ENCODE results near the gene ABCA1.

ABCA1 gene

GRCh38 chr9:104780796-104781395 is 147.1 kb downstream of the ABCA1 start:
- no peaks in the 10 kb centered on the region for H4K20me1 ChIP-seq (ENCODE audit: insufficient read depth, low read length)
- no peaks in the 10 kb centered on the region for H3F3A ChIP-seq (ENCODE audit: insufficient read depth, low read length)
- H3K79me2 ChIP-seq (ENCODE audit: insufficient read depth, low read length): no peaks in the 10 kb centered on the region
- peaks cover 14% of the 10 kb centered on the region for H3K4me1 ChIP-seq (ENCODE audit: insufficient read depth, low read length, severe bottlenecking)
- H3K9me3 ChIP-seq (ENCODE audit: low read length): no peaks in the 10 kb centered on the region
- H3K27ac ChIP-seq (ENCODE audit: low read depth, low read length, poor library complexity, severe bottlenecking): no peak overlapping the region
- H3K4me3 ChIP-seq (ENCODE audit: low read depth, low read length, poor library complexity, severe bottlenecking): no peak overlapping the region
- H3K36me3 ChIP-seq (ENCODE audit: insufficient read depth, low read length): peaks cover 7% of the 10 kb centered on the region
- H2AFZ ChIP-seq (ENCODE audit: low read length): no peak overlapping the region
- no peak overlapping the region for H3K9ac ChIP-seq (ENCODE audit: low read length)
- no peaks in the 10 kb centered on the region for H3K27me3 ChIP-seq (ENCODE audit: insufficient read depth, low read length)
- H3K4me2 ChIP-seq (ENCODE audit: low read length): no peak overlapping the region
- TF ChIP-seq, protein P1, sequence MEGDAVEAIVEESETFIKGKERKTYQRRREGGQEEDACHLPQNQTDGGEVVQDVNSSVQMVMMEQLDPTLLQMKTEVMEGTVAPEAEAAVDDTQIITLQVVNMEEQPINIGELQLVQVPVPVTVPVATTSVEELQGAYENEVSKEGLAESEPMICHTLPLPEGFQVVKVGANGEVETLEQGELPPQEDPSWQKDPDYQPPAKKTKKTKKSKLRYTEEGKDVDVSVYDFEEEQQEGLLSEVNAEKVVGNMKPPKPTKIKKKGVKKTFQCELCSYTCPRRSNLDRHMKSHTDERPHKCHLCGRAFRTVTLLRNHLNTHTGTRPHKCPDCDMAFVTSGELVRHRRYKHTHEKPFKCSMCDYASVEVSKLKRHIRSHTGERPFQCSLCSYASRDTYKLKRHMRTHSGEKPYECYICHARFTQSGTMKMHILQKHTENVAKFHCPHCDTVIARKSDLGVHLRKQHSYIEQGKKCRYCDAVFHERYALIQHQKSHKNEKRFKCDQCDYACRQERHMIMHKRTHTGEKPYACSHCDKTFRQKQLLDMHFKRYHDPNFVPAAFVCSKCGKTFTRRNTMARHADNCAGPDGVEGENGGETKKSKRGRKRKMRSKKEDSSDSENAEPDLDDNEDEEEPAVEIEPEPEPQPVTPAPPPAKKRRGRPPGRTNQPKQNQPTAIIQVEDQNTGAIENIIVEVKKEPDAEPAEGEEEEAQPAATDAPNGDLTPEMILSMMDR (IDR thresholded peaks at IDR 0.05; ENCODE audit: low read length): peak; percentile 65
- TF ChIP-seq EZH2 (IDR thresholded peaks at IDR 0.05; ENCODE audit: borderline replicate concordance, low read length): no peak
- no peaks in the 10 kb centered on the region for H3K9me2 ChIP-seq (ENCODE audit: low read depth, low read length)

- TF ChIP-seq, protein P1 (IDR thresholded peaks at IDR 0.05; ENCODE audit: low read length): no peak
- no peak for TF ChIP-seq EZH2 (IDR thresholded peaks at IDR 0.05; ENCODE audit: borderline replicate concordance, low read length)
- no peak overlapping the region for H3K4me3 ChIP-seq (ENCODE audit: low read depth, low read length, poor library complexity, severe bottlenecking)
- H3K4me1 ChIP-seq (ENCODE audit: insufficient read depth, low read length, severe bottlenecking): peaks cover 21% of the 10 kb centered on the region
- no peak overlapping the region for H3K9ac ChIP-seq (ENCODE audit: low read length)
- no peak overlapping the region for H3K27ac ChIP-seq (ENCODE audit: low read depth, low read length, poor library complexity, severe bottlenecking)
- no peak overlapping the region for H3K4me2 ChIP-seq (ENCODE audit: low read length)
- no peaks in the 10 kb centered on the region for H3K9me2 ChIP-seq (ENCODE audit: low read depth, low read length)
- no peaks in the 10 kb centered on the region for H4K20me1 ChIP-seq (ENCODE audit: insufficient read depth, low read length)
- no peaks in the 10 kb centered on the region for H3K9me3 ChIP-seq (ENCODE audit: low read length)
- no peaks in the 10 kb centered on the region for H3K79me2 ChIP-seq (ENCODE audit: insufficient read depth, low read length)
- H3F3A ChIP-seq (ENCODE audit: insufficient read depth, low read length): no peaks in the 10 kb centered on the region
- H3K36me3 ChIP-seq (ENCODE audit: insufficient read depth, low read length): peaks cover 7% of the 10 kb centered on the region
- H2AFZ ChIP-seq (ENCODE audit: low read length): no peak overlapping the region
- no peaks in the 10 kb centered on the region for H3K27me3 ChIP-seq (ENCODE audit: insufficient read depth, low read length)
These were observed 147.9 kb downstream of the ABCA1 start for GRCh38 chr9:104779946-104780535.

DNA sequence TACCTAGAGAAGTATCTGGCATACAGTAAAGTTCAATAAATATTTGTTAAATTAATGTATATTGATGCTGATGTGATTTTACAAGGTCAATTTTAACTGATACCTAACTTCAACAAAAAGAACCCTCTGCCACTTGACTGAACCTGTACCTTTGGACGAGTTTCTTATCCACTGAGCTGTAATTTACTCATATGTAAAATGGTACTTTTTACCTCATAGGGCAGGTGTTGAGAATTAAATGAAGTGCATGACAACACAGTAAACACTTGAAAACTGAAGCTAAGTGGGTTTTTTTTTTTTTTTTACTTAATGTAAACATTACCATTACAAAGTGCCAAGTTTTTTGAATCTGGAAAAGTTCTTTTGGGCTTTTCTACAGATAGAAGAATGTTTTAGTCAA is 148.6 kb downstream of the ABCA1 start:
- Histone ChIP-seq H3F3A (ENCODE audit: insufficient read depth, low read length) (no peaks in the 10 kb centered on the region), H3K9ac (ENCODE audit: low read length) (no peak overlapping the region), H3K27ac (ENCODE audit: low read depth, low read length, poor library complexity, severe bottlenecking) (no peak overlapping the region), H3K9me2 (ENCODE audit: low read depth, low read length) (no peaks in the 10 kb centered on the region), H3K36me3 (ENCODE audit: insufficient read depth, low read length) (peaks cover 7% of the 10 kb centered on the region; the same call in 1 of the 2 replicates), H3K79me2 (ENCODE audit: insufficient read depth, low read length) (no peaks in the 10 kb centered on the region), H4K20me1 (ENCODE audit: insufficient read depth, low read length) (no peaks in the 10 kb centered on the region), H3K4me2 (ENCODE audit: low read length) (no peak overlapping the region), H2AFZ (ENCODE audit: low read length) (no peak overlapping the region), H3K27me3 (ENCODE audit: insufficient read depth, low read length) (no peaks in the 10 kb centered on the region), H3K9me3 (ENCODE audit: low read length) (no peaks in the 10 kb centered on the region), H3K4me1 (ENCODE audit: insufficient read depth, low read length, severe bottlenecking) (peaks cover 28% of the 10 kb centered on the region), H3K4me3 (ENCODE audit: low read depth, low read length, poor library complexity, severe bottlenecking) (no peak overlapping the region)
- TF ChIP-seq EZH2 (IDR thresholded peaks at IDR 0.05; ENCODE audit: borderline replicate concordance, low read length): no peak
- TF ChIP-seq, protein P1 (IDR thresholded peaks at IDR 0.05; ENCODE audit: low read length): no peak
